Tibial nerve (tissue), 4 donors: ENCODE measurements around the gene RASL10B.

Source experiments
- CTCF ChIP-seq, 5 experiments: fragments of 200-600 bp in 3 of 5; fragments of 450-650 bp in 2 of 5; sonication (generic) in 3 of 5; IDR thresholded peaks; one replicate each; pipeline ENCODE4 v1.5.1; 2016 to 2019; ENCODE audit warnings: antibody characterized with exemption in 5 of 5, mild to moderate bottlenecking in 3 of 5, moderate library complexity in 2 of 5
- EP300 ChIP-seq, 2 donors: sonication (generic); formaldehyde crosslinking; IDR thresholded peaks; one replicate each; pipeline ENCODE4 v1.6.1; 2017; ENCODE audit warnings: antibody characterized with exemption in 2 of 2, mild to moderate bottlenecking in 1 of 2
- POLR2A ChIP-seq, 2 donors: fragments of 450-650 bp; IDR thresholded peaks; one replicate each; pipeline ENCODE4 v1.6.1; 2017; ENCODE audit warnings: antibody characterized with exemption in 2 of 2, mild to moderate bottlenecking in 2 of 2, moderate library complexity in 2 of 2

- TF ChIP-seq CTCF (IDR thresholded peaks at IDR 0.05) (no peak), POLR2A (IDR thresholded peaks at IDR 0.05) (no peak), EP300 (IDR thresholded peaks at IDR 0.05) (no peak)
Observed at GRCh38 chr17:35726953-35727460, 4.4 kb upstream of the RASL10B start.
